Chondrocyte (in vitro differentiated cells): ENCODE results near the gene GRB2. TPM values are rescaled to one million over a fixed set of nuclear protein-coding genes. Genes with fewer than 3 reads are reported as not detected.

Source experiments
- DNase-seq: peaks from one replicate; pipeline ENCODE4 v3.0.0; 2021; ENCODE audit warnings: mixed read lengths, low spot score
- H3K27ac Mint-ChIP-seq: one replicate; pipeline ENCODE4 v1.8.0; 2021; ENCODE audit warnings: mild to moderate bottlenecking, moderate library complexity, mixed read lengths; ENCODE audit not compliant: unreplicated experiment
- H3K27me3 Mint-ChIP-seq: 2 replicates; pipeline ENCODE4 v1.8.0; 2021; ENCODE audit warnings: low read depth, mixed read lengths
- H3K36me3 Mint-ChIP-seq: 2 replicates; pipeline ENCODE4 v1.8.0; 2021; ENCODE audit warnings: low read depth, mixed read lengths
- H3K4me1 Mint-ChIP-seq: 2 replicates; pipeline ENCODE4 v1.8.0; 2021; ENCODE audit warnings: low read depth, mild to moderate bottlenecking, mixed read lengths
- H3K4me3 Mint-ChIP-seq: one replicate; pipeline ENCODE4 v1.8.0; 2021; ENCODE audit warnings: mild to moderate bottlenecking, moderate library complexity, mixed read lengths; ENCODE audit not compliant: unreplicated experiment
- H3K9me3 Mint-ChIP-seq: 2 replicates; pipeline ENCODE4 v1.8.0; 2021; ENCODE audit warnings: low read depth, mixed read lengths
- total RNA-seq: library from RNA; stranded (reverse); gene quantifications from 3 replicates; pipeline ENCODE4 v1.2.1, GENCODE V29; 2021
- TF ChIP-seq, protein P1 (sequence below): fragments of 200-600 bp; sonication (generic); IDR thresholded peaks from 2 replicates; pipeline ENCODE4 v1.5.0; 2021; ENCODE audit warnings: antibody characterized with exemption, mild to moderate bottlenecking, moderate library complexity

Gene GRB2
- total RNA-seq, 1 donor from 2014 or later: 79.4 TPM

DNA sequence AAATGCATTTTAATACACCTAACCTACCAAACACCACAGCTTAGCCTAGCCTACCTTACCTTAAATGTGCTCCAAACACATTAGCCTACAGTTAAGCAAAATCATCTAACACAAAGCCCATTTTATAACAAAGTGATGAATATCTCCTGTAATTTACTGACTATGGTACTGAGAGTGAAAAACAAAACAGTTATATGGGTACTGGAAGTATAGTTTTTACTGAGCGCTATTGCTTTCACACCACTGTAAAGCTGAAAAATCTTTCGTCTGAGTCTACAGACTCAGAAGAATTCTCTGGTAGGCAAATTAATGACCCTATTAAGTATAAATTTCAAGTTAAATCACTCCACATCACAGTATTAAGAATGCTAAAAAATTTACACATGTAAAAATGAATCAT, 3.5 kb downstream of the GRB2 start:
- no peaks in the 10 kb centered on the region for H3K27me3 Mint-ChIP-seq
- no peaks in the 10 kb centered on the region for H3K36me3 Mint-ChIP-seq
- TF ChIP-seq, protein P1, sequence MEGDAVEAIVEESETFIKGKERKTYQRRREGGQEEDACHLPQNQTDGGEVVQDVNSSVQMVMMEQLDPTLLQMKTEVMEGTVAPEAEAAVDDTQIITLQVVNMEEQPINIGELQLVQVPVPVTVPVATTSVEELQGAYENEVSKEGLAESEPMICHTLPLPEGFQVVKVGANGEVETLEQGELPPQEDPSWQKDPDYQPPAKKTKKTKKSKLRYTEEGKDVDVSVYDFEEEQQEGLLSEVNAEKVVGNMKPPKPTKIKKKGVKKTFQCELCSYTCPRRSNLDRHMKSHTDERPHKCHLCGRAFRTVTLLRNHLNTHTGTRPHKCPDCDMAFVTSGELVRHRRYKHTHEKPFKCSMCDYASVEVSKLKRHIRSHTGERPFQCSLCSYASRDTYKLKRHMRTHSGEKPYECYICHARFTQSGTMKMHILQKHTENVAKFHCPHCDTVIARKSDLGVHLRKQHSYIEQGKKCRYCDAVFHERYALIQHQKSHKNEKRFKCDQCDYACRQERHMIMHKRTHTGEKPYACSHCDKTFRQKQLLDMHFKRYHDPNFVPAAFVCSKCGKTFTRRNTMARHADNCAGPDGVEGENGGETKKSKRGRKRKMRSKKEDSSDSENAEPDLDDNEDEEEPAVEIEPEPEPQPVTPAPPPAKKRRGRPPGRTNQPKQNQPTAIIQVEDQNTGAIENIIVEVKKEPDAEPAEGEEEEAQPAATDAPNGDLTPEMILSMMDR: no peak
- DNase-seq: no peak
- no peaks in the 10 kb centered on the region for H3K9me3 Mint-ChIP-seq
- no peak overlapping the region for H3K27ac Mint-ChIP-seq
- H3K4me1 Mint-ChIP-seq: peaks cover 20% of the 10 kb centered on the region
- no peak overlapping the region for H3K4me3 Mint-ChIP-seq

- no peaks in the 10 kb centered on the region for H3K27me3 Mint-ChIP-seq
- DNase-seq: no peak
- H3K4me3 Mint-ChIP-seq: no peak overlapping the region
- H3K4me1 Mint-ChIP-seq: peaks cover 19% of the 10 kb centered on the region
- TF ChIP-seq, protein P1: no peak
- H3K27ac Mint-ChIP-seq: no peak overlapping the region
- H3K36me3 Mint-ChIP-seq: no peaks in the 10 kb centered on the region
- H3K9me3 Mint-ChIP-seq: no peaks in the 10 kb centered on the region
These were observed 5.0 kb downstream of the GRB2 start for GRCh38 chr17:75400326-75400939.

GRCh38 chr17:75398279-75398678, 7.2 kb downstream of the GRB2 start:
- H3K4me1 Mint-ChIP-seq: peaks cover 24% of the 10 kb centered on the region
- no peaks in the 10 kb centered on the region for H3K36me3 Mint-ChIP-seq
- no peak overlapping the region for H3K4me3 Mint-ChIP-seq
- H3K27ac Mint-ChIP-seq: no peak overlapping the region
- H3K9me3 Mint-ChIP-seq: no peaks in the 10 kb centered on the region
- TF ChIP-seq, protein P1: no peak
- no peaks in the 10 kb centered on the region for H3K27me3 Mint-ChIP-seq
- DNase-seq: no peak

GRCh38 chr17:75397217-75397616, 8.3 kb downstream of the GRB2 start:
- Mint-ChIP-seq H3K4me1 (peaks cover 31% of the 10 kb centered on the region), H3K36me3 (no peaks in the 10 kb centered on the region), H3K9me3 (no peaks in the 10 kb centered on the region), H3K27ac (no peak overlapping the region), H3K27me3 (no peaks in the 10 kb centered on the region), H3K4me3 (no peak overlapping the region)
- no peak for DNase-seq
- TF ChIP-seq, protein P1: no peak

GRCh38 chr17:75396796-75397195, 8.7 kb downstream of the GRB2 start:
- no peak overlapping the region for H3K27ac Mint-ChIP-seq
- no peaks in the 10 kb centered on the region for H3K36me3 Mint-ChIP-seq
- no peaks in the 10 kb centered on the region for H3K27me3 Mint-ChIP-seq
- H3K9me3 Mint-ChIP-seq: no peaks in the 10 kb centered on the region
- H3K4me1 Mint-ChIP-seq: peaks cover 35% of the 10 kb centered on the region
- H3K4me3 Mint-ChIP-seq: no peak overlapping the region
- TF ChIP-seq, protein P1: no peak
- DNase-seq: no peak
